ENCODE data around the gene NACA2. TPM values are rescaled to one million over a fixed set of nuclear protein-coding genes. Genes with fewer than 3 reads are reported as not detected.
A peak's percentile ranks its signal among the peaks of the same experiment; 100 is the strongest.

Gene NACA2
- not detected in 2 replicates for total RNA-seq (ENCODE audit: low replicate concordance)

GRCh38 chr17:61591018-61591417 is at the start of gene NACA2:
NACA2 (minus strand) TSS chr17:61591219; CDS start chr17:61591180, 39 bp downstream.
- no peak for TF ChIP-seq CTCF (IDR thresholded peaks at IDR 0.05; ENCODE audit: insufficient read depth, low read length)
- H3K4me3 ChIP-seq (ENCODE audit: low read depth, low read length): no peak within 1 kb of the TSS
- no peak for DNase-seq (ENCODE audit: low read depth)

GRCh38 chr17:61639818-61640217 is 48.8 kb upstream of the NACA2 start:
- TF ChIP-seq CTCF (IDR thresholded peaks at IDR 0.05; ENCODE audit: insufficient read depth, low read length): no peak
- DNase-seq (ENCODE audit: low read depth): no peak
- H3K4me3 ChIP-seq (ENCODE audit: low read depth, low read length): no peak overlapping the region

GRCh38 chr17:61638087-61638486 is 47.1 kb upstream of the NACA2 start:
- no peak for TF ChIP-seq CTCF (IDR thresholded peaks at IDR 0.05; ENCODE audit: insufficient read depth, low read length)
- no peak overlapping the region for H3K4me3 ChIP-seq (ENCODE audit: low read depth, low read length)
- DNase-seq (ENCODE audit: low read depth): no peak

GRCh38 chr17:61635913-61636432 is 45.0 kb upstream of the NACA2 start:
- H3K4me3 ChIP-seq (ENCODE audit: low read depth, low read length): no peak overlapping the region
- peak; percentile 86 for TF ChIP-seq CTCF (IDR thresholded peaks at IDR 0.05; ENCODE audit: insufficient read depth, low read length)
- DNase-seq (ENCODE audit: low read depth): peak; percentile 77

- TF ChIP-seq CTCF (IDR thresholded peaks at IDR 0.05; ENCODE audit: insufficient read depth, low read length): no peak
- DNase-seq (ENCODE audit: low read depth): no peak
- no peak overlapping the region for H3K4me3 ChIP-seq (ENCODE audit: low read depth, low read length)
Observed at GRCh38 chr17:61634942-61635538, 44.0 kb upstream of the NACA2 start.

GRCh38 chr17:61634011-61634539 is 43.1 kb upstream of the NACA2 start:
- no peak overlapping the region for H3K4me3 ChIP-seq (ENCODE audit: low read depth, low read length)
- no peak for DNase-seq (ENCODE audit: low read depth)
- no peak for TF ChIP-seq CTCF (IDR thresholded peaks at IDR 0.05; ENCODE audit: insufficient read depth, low read length)
